ENCODE measurements around the gene BCL11B.

Gene BCL11B

GRCh38 chr14:99264691-99265450, 7.1 kb downstream of the BCL11B start:
- Mint-ChIP-seq H3K9me3 (no peaks in the 10 kb centered on the region), H3K4me3 (peak overlapping the region; percentile 90 to 98), H3K27ac (peak overlapping the region; percentile 87 to 96), H3K27me3 (no peaks in the 10 kb centered on the region), H3K4me1 (peaks cover 82% of the 10 kb centered on the region)
- no peak for ATAC-seq
- DNase-seq: peak in 1 of 2 donors; percentile 15

- H3K4me1 Mint-ChIP-seq: peaks cover 94% of the 10 kb centered on the region
- H3K27ac Mint-ChIP-seq: peak overlapping the region; percentile 97 to 99
- no peak for ATAC-seq
- H3K9me3 Mint-ChIP-seq: no peaks in the 10 kb centered on the region
- no peak for DNase-seq
- H3K4me3 Mint-ChIP-seq: peak overlapping the region; percentile 97 to 98
- H3K27me3 Mint-ChIP-seq: no peaks in the 10 kb centered on the region
Measured at GRCh38 chr14:99263564-99264330, 8.2 kb downstream of the BCL11B start.

- Mint-ChIP-seq H3K27ac (peak overlapping the region; percentile 97 to 99), H3K27me3 (no peaks in the 10 kb centered on the region), H3K4me1 (peaks cover 99% of the 10 kb centered on the region), H3K9me3 (no peaks in the 10 kb centered on the region), H3K4me3 (peak overlapping the region; percentile 97 to 98)
- no peak for ATAC-seq
- peak in 1 of 2 donors; percentile 15 for DNase-seq
Measured at GRCh38 chr14:99262977-99263448, 9.0 kb downstream of the BCL11B start.

GRCh38 chr14:99261912-99262787, 9.8 kb downstream of the BCL11B start:
- peaks cover 100% of the 10 kb centered on the region for H3K4me1 Mint-ChIP-seq
- no peaks in the 10 kb centered on the region for H3K27me3 Mint-ChIP-seq
- DNase-seq (peak in 1 of 2 donors; percentile 71), ATAC-seq (peak; percentile 59)
- H3K4me3 Mint-ChIP-seq: peak overlapping the region; percentile 97 to 98
- no peaks in the 10 kb centered on the region for H3K9me3 Mint-ChIP-seq
- peak overlapping the region; percentile 97 to 99 for H3K27ac Mint-ChIP-seq

GRCh38 chr14:99260587-99261551, 11.1 kb downstream of the BCL11B start:
- Mint-ChIP-seq H3K9me3 (no peaks in the 10 kb centered on the region), H3K4me1 (peaks cover 100% of the 10 kb centered on the region), H3K27me3 (no peaks in the 10 kb centered on the region), H3K4me3 (peak overlapping the region; percentile 97 to 98), H3K27ac (peak overlapping the region; percentile 94 to 97)
- peak; percentile 53 for ATAC-seq
- DNase-seq: peak; percentile 52 to 62

GRCh38 chr14:99260116-99260515, 11.9 kb downstream of the BCL11B start:
- Mint-ChIP-seq H3K27ac (peak overlapping the region; percentile 94 to 97), H3K4me3 (peak overlapping the region; percentile 97 to 98), H3K9me3 (no peaks in the 10 kb centered on the region), H3K4me1 (peaks cover 100% of the 10 kb centered on the region), H3K27me3 (no peaks in the 10 kb centered on the region)
- DNase-seq: no peak
- no peak for ATAC-seq

- H3K27ac Mint-ChIP-seq: peak overlapping the region; percentile 90 to 94
- peaks cover 97% of the 10 kb centered on the region for H3K4me1 Mint-ChIP-seq
- DNase-seq (peak; percentile 28 to 55), ATAC-seq (peak; percentile 76)
- no peaks in the 10 kb centered on the region for H3K27me3 Mint-ChIP-seq
- H3K4me3 Mint-ChIP-seq: peak overlapping the region; percentile 97 to 98
- no peaks in the 10 kb centered on the region for H3K9me3 Mint-ChIP-seq
Measured at GRCh38 chr14:99258876-99259726, 12.9 kb downstream of the BCL11B start.

GRCh38 chr14:99258341-99258861, 13.6 kb downstream of the BCL11B start:
- Mint-ChIP-seq H3K4me1 (peaks cover 97% of the 10 kb centered on the region), H3K4me3 (peak overlapping the region; percentile 97 to 98), H3K27ac (peak overlapping the region; percentile 91 to 94), H3K27me3 (no peaks in the 10 kb centered on the region), H3K9me3 (no peaks in the 10 kb centered on the region)
- DNase-seq (no peak), ATAC-seq (no peak)

- DNase-seq: peak in 1 of 2 donors; percentile 21
- Mint-ChIP-seq H3K9me3 (no peaks in the 10 kb centered on the region), H3K4me3 (peak overlapping the region; percentile 97 to 98), H3K27ac (peak overlapping the region; percentile 91 to 92), H3K4me1 (peaks cover 97% of the 10 kb centered on the region), H3K27me3 (no peaks in the 10 kb centered on the region)
- no peak for ATAC-seq
Measured at GRCh38 chr14:99257673-99258221, 14.2 kb downstream of the BCL11B start.

GRCh38 chr14:99257122-99257672, 14.8 kb downstream of the BCL11B start:
- Mint-ChIP-seq H3K27ac (peak overlapping the region; percentile 75 to 91), H3K4me3 (peak overlapping the region; percentile 97 to 98), H3K4me1 (peaks cover 97% of the 10 kb centered on the region), H3K27me3 (no peaks in the 10 kb centered on the region), H3K9me3 (no peaks in the 10 kb centered on the region)
- no peak for ATAC-seq
- DNase-seq: peak in 1 of 2 donors; percentile 12

GRCh38 chr14:99256483-99256874, 15.5 kb downstream of the BCL11B start:
- peak overlapping the region; percentile 97 to 98 for H3K4me3 Mint-ChIP-seq
- H3K9me3 Mint-ChIP-seq: no peaks in the 10 kb centered on the region
- H3K4me1 Mint-ChIP-seq: peaks cover 97% of the 10 kb centered on the region
- ATAC-seq: no peak
- H3K27ac Mint-ChIP-seq: peak overlapping the region; percentile 6 to 27
- H3K27me3 Mint-ChIP-seq: no peaks in the 10 kb centered on the region
- DNase-seq: no peak

GRCh38 chr14:99255621-99256482, 16.1 kb downstream of the BCL11B start:
- Mint-ChIP-seq H3K27ac (peak overlapping the region; percentile 6 to 27), H3K4me3 (peak overlapping the region; percentile 97 to 98), H3K4me1 (peaks cover 97% of the 10 kb centered on the region), H3K9me3 (no peaks in the 10 kb centered on the region), H3K27me3 (no peaks in the 10 kb centered on the region)
- peak in 1 of 2 donors; percentile 15 for DNase-seq
- ATAC-seq: no peak

All from stimulated activated naive CD8-positive, alpha-beta T cell treated with anti-CD3 and anti-CD28 coated beads, Interleukin-15, amount 100 ng/mL, for 72 hours (primary cell).